C1 segment of cervical spinal cord (tissue), 14 donors: Measurements from ENCODE around the gene TACC2.
A peak's percentile ranks its signal among the peaks of the same experiment; 100 is the strongest.

Experiments used
- DNase-seq, 14 donors: peaks; one replicate each; lab custom pipeline; 2025; lab: John Stamatoyannopoulos, UW

TACC2 gene

DNA sequence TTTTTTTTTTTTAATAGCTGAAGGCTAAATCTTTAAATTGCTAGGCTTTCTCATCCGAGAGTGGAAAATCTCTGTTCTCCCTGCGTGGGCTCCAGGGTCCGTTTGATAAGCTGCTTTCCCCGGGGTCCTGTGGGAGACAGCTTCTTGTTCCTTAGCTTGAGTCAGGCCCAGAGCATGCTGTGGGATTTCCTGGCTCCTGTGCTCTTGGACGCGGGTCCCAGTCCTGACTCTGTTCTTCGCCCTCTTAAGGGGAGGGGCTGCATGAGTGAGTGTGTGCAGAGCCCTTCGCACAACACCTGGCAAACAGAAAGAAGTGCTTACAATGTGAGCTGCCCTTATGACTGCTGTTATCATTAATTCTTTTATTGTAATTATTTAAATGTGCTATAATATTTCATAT lies 133.5 kb downstream of the TACC2 start:
- DNase-seq, result no peak

DNA sequence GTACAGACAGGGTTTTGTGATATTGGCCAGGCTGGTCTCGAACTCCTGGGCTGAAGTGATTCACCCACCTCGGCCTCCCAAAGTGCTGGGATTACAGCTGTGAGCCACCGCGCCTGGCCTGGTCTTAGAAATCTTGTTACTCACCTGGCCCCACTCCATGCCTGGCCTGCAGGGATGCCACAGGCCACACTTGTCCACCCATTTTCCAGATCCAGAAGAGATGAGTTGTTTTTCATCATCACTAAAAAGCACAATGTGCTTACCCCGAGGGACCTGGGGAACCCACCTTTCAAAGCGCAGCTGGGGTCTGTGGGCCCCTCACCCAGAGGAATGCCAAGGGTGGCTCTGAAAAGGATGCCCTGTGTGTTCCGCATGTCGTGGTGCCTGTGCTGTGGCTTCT lies 134.2 kb downstream of the TACC2 start:
- no peak for DNase-seq

GRCh38 chr10:122124342-122124741 lies 135.4 kb downstream of the TACC2 start:
- DNase-seq, result no peak

GRCh38 chr10:122124808-122125207 lies 135.8 kb downstream of the TACC2 start:
- DNase-seq, result no peak

- DNase-seq, result no peak
Measured at GRCh38 chr10:122126763-122127659, 138.0 kb downstream of the TACC2 start.

- DNase-seq, result no peak
Measured at GRCh38 chr10:122127943-122128342, 139.0 kb downstream of the TACC2 start.

- no peak for DNase-seq
Measured at GRCh38 chr10:122128357-122128756, 139.4 kb downstream of the TACC2 start.

GRCh38 chr10:122130474-122131110 lies 141.6 kb downstream of the TACC2 start:
- no peak for DNase-seq

GRCh38 chr10:122132331-122132755 lies 143.4 kb downstream of the TACC2 start:
- no peak for DNase-seq

- DNase-seq, result no peak
Measured at GRCh38 chr10:122132882-122133565, 144.1 kb downstream of the TACC2 start.

GRCh38 chr10:122135251-122136025 lies 146.5 kb downstream of the TACC2 start:
- no peak for DNase-seq

DNA sequence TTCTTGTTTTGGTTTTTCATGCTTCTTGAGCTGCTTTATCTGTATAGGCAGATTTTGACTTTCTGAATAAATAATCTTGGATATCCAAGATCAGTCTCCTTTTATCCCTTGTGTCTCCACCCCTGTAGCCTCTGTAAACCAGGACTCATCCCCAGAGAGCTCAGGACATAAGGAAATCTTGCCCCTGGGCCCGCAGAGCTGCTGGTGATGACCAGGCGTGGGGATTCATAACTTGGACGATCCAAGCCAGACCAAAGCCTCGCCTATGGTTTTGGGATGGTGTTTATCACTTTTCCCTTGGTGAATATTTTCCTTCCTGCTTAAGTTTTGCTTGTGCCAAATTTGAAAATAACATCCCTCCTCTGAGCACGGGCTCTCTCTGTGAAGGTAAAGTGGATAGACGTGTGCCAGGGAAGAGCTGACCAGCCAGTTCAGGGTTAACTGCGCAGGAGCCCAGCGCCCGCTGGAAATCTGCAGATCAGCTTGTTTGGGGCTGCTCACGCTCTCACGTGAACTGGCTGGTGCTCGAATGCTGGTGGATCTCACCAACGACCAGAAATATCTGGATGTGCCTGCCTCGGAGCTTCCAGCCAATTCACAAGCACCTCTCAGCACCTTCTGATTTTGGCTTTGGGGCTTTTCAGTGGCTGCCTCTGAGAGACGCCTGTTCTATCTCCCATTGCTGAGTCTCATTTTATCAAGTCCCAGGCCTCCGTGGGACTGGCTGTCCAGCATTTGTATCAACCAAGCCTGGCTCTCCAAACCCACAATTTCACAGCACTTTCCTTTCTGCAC lies 150.1 kb downstream of the TACC2 start:
- no peak for DNase-seq

DNA sequence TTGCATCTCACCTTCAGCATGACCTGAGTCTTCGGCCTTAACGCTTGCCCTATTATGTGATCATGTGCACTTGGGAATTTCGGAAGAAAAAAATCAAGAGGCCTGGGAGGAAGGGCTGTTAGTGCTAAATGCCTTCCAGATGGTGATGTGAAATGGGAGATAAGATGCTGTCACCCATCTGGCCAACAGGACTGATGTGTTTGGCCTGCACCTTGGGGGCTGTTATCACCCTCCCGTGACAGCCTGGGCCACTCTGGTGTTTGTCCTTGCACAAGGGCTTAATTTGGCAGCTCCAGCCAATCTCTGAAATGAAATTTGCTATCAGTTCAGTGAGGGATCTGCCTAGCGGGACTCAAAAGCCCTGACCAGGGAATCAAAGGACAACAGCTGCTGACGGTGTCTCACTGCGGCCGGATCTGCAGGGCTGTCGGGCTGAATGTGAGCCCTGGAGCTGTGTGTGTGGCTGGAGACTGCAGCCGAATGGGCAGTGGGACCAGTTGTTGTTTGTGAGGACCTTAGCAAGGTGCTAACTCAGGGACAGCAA lies 150.7 kb downstream of the TACC2 start:
- no peak for DNase-seq

DNA sequence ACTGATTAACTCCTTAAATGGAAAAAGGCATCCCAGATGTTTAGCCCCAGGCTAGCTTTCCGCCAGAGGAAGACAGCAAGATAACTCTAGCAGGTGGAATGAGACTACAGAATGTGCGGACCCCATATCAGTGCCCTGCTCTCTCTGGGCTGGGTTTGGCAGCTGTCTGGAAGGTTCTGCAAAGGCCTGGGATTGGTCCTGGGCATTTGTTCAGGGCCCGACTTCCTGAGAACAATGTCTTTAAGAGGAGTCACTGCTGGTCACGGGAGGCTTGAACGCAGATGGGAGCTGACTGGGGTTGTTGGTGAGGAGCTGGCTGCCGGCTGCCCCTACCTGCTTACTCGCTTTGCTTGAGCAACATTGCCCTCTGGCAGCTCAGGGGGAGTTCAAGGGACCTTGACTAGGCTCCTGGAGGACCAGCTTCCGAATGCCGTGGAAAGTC lies 151.5 kb downstream of the TACC2 start:
- DNase-seq, result no peak

GRCh38 chr10:122140941-122141623 lies 152.1 kb downstream of the TACC2 start:
- DNase-seq, result peak in 2 of 14 donors; percentile 29 to 71

GRCh38 chr10:122141821-122142640 lies 153.1 kb downstream of the TACC2 start:
- DNase-seq, result peak in 1 of 14 donors; percentile 21

DNA sequence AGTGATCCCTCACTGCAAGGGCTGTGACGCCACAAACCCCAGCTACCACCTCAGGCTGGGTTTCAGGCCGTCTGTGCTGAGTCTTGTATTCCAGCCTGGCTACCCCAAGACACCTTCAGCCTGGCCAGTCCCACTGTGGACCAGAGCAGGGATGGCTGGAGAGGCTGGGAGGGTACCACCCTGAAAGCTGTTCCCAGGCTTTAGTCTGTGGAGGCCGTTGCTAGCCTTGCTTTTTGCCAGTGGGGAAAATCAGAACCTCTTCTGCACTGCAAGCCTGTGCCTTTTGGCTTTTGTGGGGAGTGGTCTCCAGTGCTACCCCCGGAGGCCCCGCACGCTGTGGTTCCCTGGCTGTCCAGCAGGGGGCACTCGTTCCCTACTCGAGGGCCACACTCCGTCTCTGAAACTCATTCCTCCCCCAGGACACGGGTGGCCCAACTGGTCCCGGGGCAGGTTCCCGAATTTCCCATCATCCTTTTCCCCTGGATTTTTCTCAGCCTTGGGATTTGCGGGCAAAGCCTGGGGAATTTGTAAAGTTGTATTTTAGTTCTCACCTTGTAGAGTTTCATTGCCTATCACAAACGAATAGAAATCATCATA lies 153.8 kb downstream of the TACC2 start:
- peak in 9 of 14 donors; percentile 23 to 69 (median 57) for DNase-seq

DNA sequence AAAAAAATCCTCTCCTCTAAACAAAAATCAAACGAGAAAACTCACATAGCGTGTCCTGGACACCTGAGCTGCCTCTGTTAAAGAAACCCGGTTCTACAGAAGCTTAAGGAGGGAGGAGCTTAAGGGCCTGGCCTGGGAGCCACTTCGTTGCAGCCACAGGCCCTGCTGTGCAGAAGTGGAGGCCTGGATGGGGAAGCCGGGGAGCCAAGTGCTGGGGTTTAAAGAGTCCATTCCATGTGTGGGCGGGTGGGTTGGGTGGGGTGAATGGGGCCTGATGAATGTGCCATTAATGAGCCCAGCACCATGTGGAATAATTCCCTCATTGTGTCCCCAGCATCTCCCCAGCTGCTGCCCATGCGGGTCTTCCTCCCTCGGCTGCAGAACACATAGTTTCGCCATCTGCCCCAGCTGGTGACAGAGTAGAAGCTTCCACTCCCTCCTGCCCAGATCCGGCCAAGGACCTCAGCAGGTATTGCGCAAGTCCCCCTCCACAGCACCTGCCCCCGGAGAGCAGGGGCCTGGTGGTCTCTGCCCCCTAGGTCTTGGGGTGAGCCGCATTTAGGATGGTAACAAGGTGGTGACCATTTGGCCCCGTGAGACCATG lies 154.4 kb downstream of the TACC2 start:
- peak in 7 of 14 donors; percentile 28 to 61 (median 55) for DNase-seq
